Measurements from ENCODE around the gene USP5.
A peak's percentile ranks its signal among the peaks of the same experiment; 100 is the strongest.

GRCh38 chr12:6828781-6829535, 23.0 kb upstream of the USP5 start:
- TF ChIP-seq TEAD1 (CRISPR knock-in tag; IDR thresholded peaks at IDR 0.05): no peak
- no peak for TF ChIP-seq IRF1 (CRISPR knock-in tag; IDR thresholded peaks at IDR 0.05)
- TF ChIP-seq, protein P1, sequence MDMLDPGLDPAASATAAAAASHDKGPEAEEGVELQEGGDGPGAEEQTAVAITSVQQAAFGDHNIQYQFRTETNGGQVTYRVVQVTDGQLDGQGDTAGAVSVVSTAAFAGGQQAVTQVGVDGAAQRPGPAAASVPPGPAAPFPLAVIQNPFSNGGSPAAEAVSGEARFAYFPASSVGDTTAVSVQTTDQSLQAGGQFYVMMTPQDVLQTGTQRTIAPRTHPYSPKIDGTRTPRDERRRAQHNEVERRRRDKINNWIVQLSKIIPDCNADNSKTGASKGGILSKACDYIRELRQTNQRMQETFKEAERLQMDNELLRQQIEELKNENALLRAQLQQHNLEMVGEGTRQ (CRISPR knock-in tag; IDR thresholded peaks at IDR 0.05): no peak
- TF ChIP-seq NR2C2 (CRISPR knock-in tag; IDR thresholded peaks at IDR 0.05): no peak
- peak; percentile 60; the same call in 1 of the 2 replicates for TF ChIP-seq SP1 (CRISPR knock-in tag; conservative IDR thresholded peaks at IDR 0.05)
- TF ChIP-seq TEAD4 (CRISPR knock-in tag; IDR thresholded peaks at IDR 0.05): no peak
- no peak for TF ChIP-seq ZNF425 (CRISPR knock-in tag; conservative IDR thresholded peaks at IDR 0.05)
- no peak for TF ChIP-seq CTCF (IDR thresholded peaks at IDR 0.05)
- peak; percentile 21 for TF ChIP-seq NFYB (CRISPR knock-in tag; conservative IDR thresholded peaks at IDR 0.05; ENCODE audit: low read depth)
- TF ChIP-seq, protein P2, sequence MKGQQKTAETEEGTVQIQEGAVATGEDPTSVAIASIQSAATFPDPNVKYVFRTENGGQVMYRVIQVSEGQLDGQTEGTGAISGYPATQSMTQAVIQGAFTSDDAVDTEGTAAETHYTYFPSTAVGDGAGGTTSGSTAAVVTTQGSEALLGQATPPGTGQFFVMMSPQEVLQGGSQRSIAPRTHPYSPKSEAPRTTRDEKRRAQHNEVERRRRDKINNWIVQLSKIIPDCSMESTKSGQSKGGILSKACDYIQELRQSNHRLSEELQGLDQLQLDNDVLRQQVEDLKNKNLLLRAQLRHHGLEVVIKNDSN (CRISPR knock-in tag; IDR thresholded peaks at IDR 0.05): 0 out of 2 replicates have a peak, but pooled peaks have one; percentile 21

All from WTC11 (cell line).